IMR-90 (cell line): ENCODE measurements around the gene TVP23A. TPM values are rescaled to one million over a fixed set of nuclear protein-coding genes. Genes with fewer than 3 reads are reported as not detected.

Experiments
- ATAC-seq: fragments of 200-7000 bp; cut with Tn5 transposase; 2 replicates; pipeline ENCODE4 v1.9.1; 2020; ENCODE audit warnings: low read depth, mild to moderate bottlenecking, moderate library complexity
- BruUV-seq: library from RNA; stranded (reverse); fragments of 400-500 nt; replicated peaks from 2 replicates; lab custom pipeline; 2021; lab: Mats Ljungman, UMichigan
- CTCF ChIA-PET: fragments of 300-600 bp; formaldehyde crosslinking; extraction: SDS; loops from one replicate; lab custom pipeline; 2021; ENCODE audit warnings: antibody characterized with exemption; lab: Yijun Ruan, JAX
- POLR2A ChIA-PET: fragments of 300-600 bp; sonication (Branson Sonifier 250); formaldehyde crosslinking; loops from one replicate; lab custom pipeline; 2022; ENCODE audit warnings: antibody characterized with exemption; ENCODE audit not compliant: unreplicated experiment; lab: Charles Lee
- DNase-seq: peaks from one replicate; pipeline ENCODE4 v3.0.0; 2013
- H2AFZ ChIP-seq: replicated peaks from 2 replicates; pipeline ENCODE3; 2013; ENCODE audit warnings: low read length, mild to moderate bottlenecking; ENCODE audit not compliant: poor library complexity
- H2AK5ac ChIP-seq: 2 replicates; pipeline ENCODE4 v1.6.1; 2013; ENCODE audit warnings: low read depth, low read length, inconsistent platforms
- H2AK9ac ChIP-seq: replicated peaks from 2 replicates; pipeline ENCODE3; 2013; ENCODE audit warnings: mild to moderate bottlenecking, low read depth, low read length, moderate library complexity; ENCODE audit not compliant: poor library complexity
- H2BK120ac ChIP-seq: 2 replicates; pipeline ENCODE4 v1.6.1; 2013; ENCODE audit warnings: low read depth, low read length, inconsistent platforms
- H2BK15ac ChIP-seq: 3 replicates; pipeline ENCODE4 v1.6.1; 2013; ENCODE audit warnings: low read depth, low read length, inconsistent platforms
- H2BK20ac ChIP-seq: 2 replicates; pipeline ENCODE4 v1.6.1; 2013; ENCODE audit warnings: low read depth, mild to moderate bottlenecking, inconsistent platforms, low read length, moderate library complexity
- H2BK5ac ChIP-seq: 2 replicates; pipeline ENCODE4 v1.6.1; 2013; ENCODE audit warnings: mild to moderate bottlenecking, low read depth, low read length, inconsistent platforms; ENCODE audit not compliant: poor library complexity, severe bottlenecking
- H3K14ac ChIP-seq: replicated peaks from 2 replicates; pipeline ENCODE4 v1.6.1; 2013; ENCODE audit warnings: low read depth, low read length, inconsistent platforms
- H3K18ac ChIP-seq: 2 replicates; pipeline ENCODE4 v1.6.1; 2013; ENCODE audit warnings: low read depth, low read length, control low read depth
- H3K23ac ChIP-seq: 2 replicates; pipeline ENCODE4 v1.6.1; 2013; ENCODE audit warnings: low read depth, low read length, inconsistent platforms
- H3K27ac ChIP-seq: 2 replicates; pipeline ENCODE4 v1.5.1; 2013; ENCODE audit warnings: mild to moderate bottlenecking, control low read depth, low read length; ENCODE audit not compliant: insufficient read depth
- H3K27me3 ChIP-seq: 2 replicates; pipeline ENCODE4 v1.6.1; 2013; ENCODE audit warnings: low read length; ENCODE audit not compliant: control insufficient read depth, insufficient read depth
- H3K36me3 ChIP-seq: 2 replicates; pipeline ENCODE4 v1.6.1; 2013; ENCODE audit warnings: low read length, mixed read lengths; ENCODE audit not compliant: control insufficient read depth, insufficient read depth
- H3K4ac ChIP-seq: 2 replicates; pipeline ENCODE4 v1.6.1; 2013; ENCODE audit warnings: low read depth, low read length, inconsistent platforms
- H3K4me1 ChIP-seq: 2 replicates; pipeline ENCODE4 v1.6.1; 2013; ENCODE audit warnings: low read length, mixed read lengths; ENCODE audit not compliant: control insufficient read depth, insufficient read depth
- H3K4me2 ChIP-seq: 2 replicates; pipeline ENCODE4 v1.6.1; 2013; ENCODE audit warnings: low read depth, mild to moderate bottlenecking, control low read depth, low read length, moderate library complexity
- H3K4me3 ChIP-seq: 2 replicates; pipeline ENCODE4 v1.5.1; 2013; ENCODE audit warnings: low read depth, mild to moderate bottlenecking, control low read depth, low read length, moderate library complexity; ENCODE audit not compliant: insufficient read depth
- H3K56ac ChIP-seq: 2 replicates; pipeline ENCODE4 v1.6.1; 2013; ENCODE audit warnings: low read length, inconsistent platforms; ENCODE audit not compliant: insufficient read depth; ENCODE audit errors: extremely low read depth
- H3K79me1 ChIP-seq, 2 experiments: 2 replicates each; pipeline ENCODE4 v1.6.1; 2013; ENCODE audit warnings: low read length in 2 of 2, inconsistent platforms in 1 of 2, low read depth in 1 of 2
- H3K9ac ChIP-seq: 2 replicates; pipeline ENCODE4 v1.6.1; 2013; ENCODE audit warnings: low read depth, low read length, control low read depth
- H3K9me1 ChIP-seq: 2 replicates; pipeline ENCODE4 v1.6.1; 2013; ENCODE audit warnings: low read length, inconsistent platforms; ENCODE audit not compliant: insufficient read depth
- H3K9me3 ChIP-seq: 2 replicates; pipeline ENCODE4 v1.6.1; 2013; ENCODE audit warnings: low read length; ENCODE audit not compliant: control insufficient read depth, insufficient read depth
- H4K20me1 ChIP-seq: 2 replicates; pipeline ENCODE4 v1.6.1; 2013; ENCODE audit warnings: low read length, inconsistent platforms; ENCODE audit not compliant: insufficient read depth
- H4K5ac ChIP-seq: 2 replicates; pipeline ENCODE4 v1.6.1; 2013; ENCODE audit warnings: mild to moderate bottlenecking, low read depth, low read length, control low read depth
- H4K8ac ChIP-seq, 2 experiments: 2 replicates each; pipeline ENCODE4 v1.6.1; 2013; ENCODE audit warnings: low read depth in 2 of 2, low read length in 2 of 2, control low read depth in 1 of 2, inconsistent platforms in 1 of 2
- H4K91ac ChIP-seq: 2 replicates; pipeline ENCODE4 v1.6.1; 2013; ENCODE audit warnings: low read depth, low read length, inconsistent platforms; ENCODE audit not compliant: insufficient read depth
- BHLHE40 ChIP-seq: fragments of 150-350 bp; IDR thresholded peaks from 2 replicates; pipeline ENCODE4 v1.6.1; 2016; ENCODE audit warnings: mild to moderate bottlenecking, low read depth, low read length
- CEBPB ChIP-seq: IDR thresholded peaks from 2 replicates; pipeline ENCODE4 v1.6.1; 2012; ENCODE audit warnings: low read depth, low read length, improper control_type of control experiment
- CHD1 ChIP-seq: IDR thresholded peaks from 2 replicates; pipeline ENCODE4 v1.6.1; 2012; ENCODE audit warnings: low read depth, low read length, improper control_type of control experiment
- CTCF ChIP-seq: conservative IDR thresholded peaks from 2 replicates; pipeline ENCODE4 v1.5.1; 2012; ENCODE audit warnings: mild to moderate bottlenecking, low read depth, low read length, improper control_type of control experiment
- ELK1 ChIP-seq: fragments of 150-350 bp; IDR thresholded peaks from 2 replicates; pipeline ENCODE4 v1.6.1; 2016; ENCODE audit warnings: low read depth, mild to moderate bottlenecking, low read length, moderate library complexity, borderline replicate concordance
- FOS ChIP-seq: fragments of 150-350 bp; IDR thresholded peaks from 2 replicates; pipeline ENCODE4 v1.6.1; 2016; ENCODE audit warnings: low read depth, low read length
- MAFK ChIP-seq: IDR thresholded peaks from 2 replicates; pipeline ENCODE4 v1.6.1; 2012; ENCODE audit warnings: low read depth, low read length, improper control_type of control experiment
- MXI1 ChIP-seq: IDR thresholded peaks from 2 replicates; pipeline ENCODE4 v1.6.1; 2012; ENCODE audit warnings: low read depth, mild to moderate bottlenecking, low read length, moderate library complexity, borderline replicate concordance
- NFE2L2 ChIP-seq: fragments of 150-350 bp; IDR thresholded peaks from 2 replicates; pipeline ENCODE4 v1.6.1; 2016; ENCODE audit warnings: low read depth, mild to moderate bottlenecking, low read length
- POLR2A ChIP-seq: IDR thresholded peaks from 2 replicates; pipeline ENCODE4 v1.6.1; 2012; ENCODE audit warnings: mild to moderate bottlenecking, low read depth, low read length
- RAD21 ChIP-seq: IDR thresholded peaks from 2 replicates; pipeline ENCODE4 v1.6.1; 2012; ENCODE audit warnings: low read length, improper control_type of control experiment
- RFX5 ChIP-seq: IDR thresholded peaks from 2 replicates; pipeline ENCODE4 v1.8.0; 2012; ENCODE audit warnings: low read depth, mild to moderate bottlenecking, low read length, moderate library complexity
- SMC3 ChIP-seq: fragments of 150-350 bp; IDR thresholded peaks from 2 replicates; pipeline ENCODE4 v1.6.1; 2016; ENCODE audit warnings: low read depth, mild to moderate bottlenecking, antibody characterized with exemption, low read length, moderate library complexity
- whole genome bisulfite sequencing, 2 experiments: methylation state at CpG; one replicate each; pipeline versions ENCODE4 v1.1.5 to v1.1.7; 2013; ENCODE audit warnings: missing lambda C conversion rate in 2 of 2; ENCODE audit not compliant: insufficient read length in 1 of 2; ENCODE audit errors: extremely low coverage in 2 of 2; 5-methylcytosine and 5-hydroxymethylcytosine counted together
- dilution Hi-C: fragments of 300-500 bp; cut with HindIII; formaldehyde crosslinking; loops from one replicate; pipeline ENCODE4 v1.14.3; 2018; ENCODE audit warnings: low sequenced_read_pairs; ENCODE audit not compliant: unreplicated experiment
- in situ Hi-C: fragments of 300-500 bp; cut with MboI; formaldehyde crosslinking; loops from 3 replicates; pipeline ENCODE4 v1.14.3; 2019; ENCODE audit warnings: low sequenced_read_pairs, inconsistent platforms, mixed read lengths
- intact Hi-C: fragments of 100-400 bp; cut with micrococcal nuclease; formaldehyde crosslinking; loops from 2 replicates; pipeline ENCODE4 v1.10.0; 2022
- polyA plus RNA-seq, 3 experiments: library from polyadenylated mRNA; depleted of rRNA; stranded (reverse); fragments of >200 nt; gene quantifications; 2 replicates each; pipeline ENCODE4 v1.2.3, GENCODE V29; 2012; ENCODE audit warnings: low replicate concordance in 1 of 3
- total RNA-seq: library from RNA; depleted of rRNA; stranded (reverse); fragments of >200 nt; gene quantifications from 2 replicates; pipeline ENCODE4 v1.2.3, GENCODE V29; 2012

Gene TVP23A
- total and polyA plus RNA-seq, 2 of the 4 experiments (the other 2 are of a cell fraction): not detected

- peaks cover 15% of the 10 kb centered on the region for H3K27me3 ChIP-seq
- H3K4ac ChIP-seq: no peak overlapping the region
- H2BK120ac ChIP-seq: no peak overlapping the region
Measured at GRCh38 chr16:10838621-10839278, 20.2 kb upstream of the TVP23A start.

More at GRCh38 chr16:10838621-10839278, 20.2 kb upstream of the TVP23A start:
- CTCF ChIA-PET: no interaction called here
- DNase-seq (no peak), ATAC-seq (no peak)
- Histone ChIP-seq H3K9me1 (no peaks in the 10 kb centered on the region), H2BK15ac (no peak overlapping the region), H4K5ac (no peak overlapping the region), H2AK9ac (no peak overlapping the region), H3K36me3 (no peaks in the 10 kb centered on the region), H3K4me3 (no peak overlapping the region), H3K9ac (no peak overlapping the region), H2AK5ac (no peak overlapping the region), H4K8ac (no peak overlapping the region), H3K23ac (no peak overlapping the region), H4K91ac (no peak overlapping the region), H3K27ac (no peak overlapping the region), H2BK20ac (no peak overlapping the region), H2AFZ (no peak overlapping the region), H3K4me1 (no peaks in the 10 kb centered on the region), H4K20me1 (no peaks in the 10 kb centered on the region), H3K18ac (no peak overlapping the region), H3K56ac (no peak overlapping the region), H2BK5ac (no peak overlapping the region), H3K14ac (no peak overlapping the region), H3K4me2 (no peak overlapping the region), H3K79me1 (no peaks in the 10 kb centered on the region), H3K9me3 (no peaks in the 10 kb centered on the region)
- BruUV-seq: no TSS peak
- in situ Hi-C loops: no loop called here
- WGBS, 2 experiments: 100% methylated on average over 4 of the region's 10 CpGs; no CpG with 5 or more reads in 1 of the 2 experiments
- POLR2A ChIA-PET: no interaction called here
- intact Hi-C loops: no loop called here
- dilution Hi-C loops: no loop called here
- no peak for TF ChIP-seq ELK1
- TF ChIP-seq MAFK: no peak
- TF ChIP-seq CTCF: no peak
- no peak for TF ChIP-seq NFE2L2
- no peak for TF ChIP-seq RAD21
- no peak for TF ChIP-seq RFX5
- TF ChIP-seq BHLHE40: no peak
- no peak for TF ChIP-seq CHD1
- TF ChIP-seq CEBPB: no peak
- no peak for TF ChIP-seq POLR2A
- TF ChIP-seq FOS: no peak
- TF ChIP-seq SMC3: no peak
- TF ChIP-seq MXI1: no peak
